ENCODE data around the gene SULF2.

- TF ChIP-seq CTCF (IDR thresholded peaks at IDR 0.05) (no peak), POLR2A (IDR thresholded peaks at IDR 0.05) (no peak)
These were observed 80.4 kb downstream of the SULF2 start for GRCh38 chr20:47704746-47705496.
